GM23338 (cell line): ENCODE measurements around the gene HCFC2.

ENCODE experiments used
- CREB1 ChIP-seq: fragments of 250-450 bp; sonication (Bioruptor Pico); IDR thresholded peaks from 2 replicates; pipeline ENCODE4 v1.5.0; 2020; ENCODE audit warnings: low read depth, mild to moderate bottlenecking, moderate library complexity
- CTCF ChIP-seq, 2 experiments: fragments of 200-600 bp in 1 of 2; sonication (generic) in 1 of 2; conservative IDR thresholded peaks; 2 replicates each; pipeline versions ENCODE4 v1.5.1 to v1.6.1; 2016 to 2017; ENCODE audit warnings: antibody characterized with exemption in 2 of 2, low read depth in 2 of 2, mild to moderate bottlenecking in 2 of 2, moderate library complexity in 1 of 2
- EZH2 ChIP-seq: fragments of 200-600 bp; sonication (generic); IDR thresholded peaks from one replicate; pipeline ENCODE4 v1.8.0; 2017; ENCODE audit warnings: antibody characterized with exemption, mild to moderate bottlenecking, low read depth; ENCODE audit not compliant: unreplicated experiment
- EZH2phosphoT487 ChIP-seq: fragments of 200-600 bp; sonication (generic); IDR thresholded peaks from one replicate; pipeline ENCODE4 v1.8.1; 2018; ENCODE audit warnings: antibody characterized with exemption; ENCODE audit not compliant: unreplicated experiment
- POLR2AphosphoS5 ChIP-seq: IDR thresholded peaks from 2 replicates; pipeline ENCODE4 v1.6.1; 2016; ENCODE audit warnings: antibody characterized with exemption, low read depth
- ZNF114 ChIP-seq: fragments of 250-450 bp; sonication (Bioruptor Pico); IDR thresholded peaks from 2 replicates; pipeline ENCODE4 v1.5.0; 2020; ENCODE audit warnings: mild to moderate bottlenecking, moderate library complexity
- TF ChIP-seq, protein P1 (sequence below): IDR thresholded peaks from one replicate; pipeline ENCODE4 v1.6.1; 2018; ENCODE audit warnings: antibody characterized with exemption; ENCODE audit not compliant: unreplicated experiment

DNA sequence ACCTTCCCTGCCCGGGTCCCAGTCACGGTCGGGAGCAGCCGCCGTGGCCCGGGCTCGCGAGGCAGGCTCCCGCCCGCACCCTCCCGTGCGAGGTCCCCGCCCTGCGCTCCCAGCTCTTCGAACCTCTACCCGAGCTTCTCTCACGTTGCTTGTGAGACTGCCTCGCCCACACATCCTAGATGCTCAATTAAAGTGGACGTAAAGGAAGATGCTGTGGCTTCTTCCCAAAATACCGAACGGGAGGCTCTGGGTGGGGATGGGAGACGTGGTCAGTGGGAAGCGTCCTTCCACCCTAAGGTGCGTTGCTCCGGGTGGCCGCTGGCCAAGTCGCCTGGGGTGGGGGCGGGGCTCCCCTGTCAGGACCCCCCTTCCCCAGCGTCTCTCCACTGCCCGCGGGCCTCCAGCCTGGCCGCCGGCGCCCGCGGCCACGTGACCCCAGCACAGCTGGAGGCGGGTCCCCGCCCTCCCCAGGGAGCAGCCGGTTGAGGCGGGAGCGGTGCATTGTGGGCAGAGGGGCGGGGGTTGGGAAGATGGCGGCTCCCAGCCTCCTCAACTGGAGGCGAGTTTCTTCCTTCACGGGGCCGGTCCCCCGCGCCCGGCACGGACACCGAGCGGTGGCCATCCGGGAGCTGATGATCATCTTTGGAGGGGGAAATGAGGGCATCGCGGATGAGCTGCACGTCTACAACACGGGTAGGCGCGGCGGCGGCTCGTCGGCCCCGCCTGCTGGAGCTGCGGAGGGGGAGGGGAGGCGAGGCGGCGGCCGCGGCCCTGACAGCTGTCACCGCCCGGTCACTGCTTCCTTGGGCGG is at the start of gene HCFC2:
- TF ChIP-seq CTCF (conservative IDR thresholded peaks at IDR 0.05; ENCODE audit: low read depth in 2 of 2) (no peak), EZH2 (no peak), CREB1 (CRISPR knock-in tag) (0 out of 2 replicates have a peak, but pooled peaks have one; percentile 8), POLR2AphosphoS5 (peak; percentile 49; the same call in 1 of the 2 replicates), EZH2phosphoT487 (no peak), ZNF114 (CRISPR knock-in tag) (no peak)
- TF ChIP-seq, protein P1, sequence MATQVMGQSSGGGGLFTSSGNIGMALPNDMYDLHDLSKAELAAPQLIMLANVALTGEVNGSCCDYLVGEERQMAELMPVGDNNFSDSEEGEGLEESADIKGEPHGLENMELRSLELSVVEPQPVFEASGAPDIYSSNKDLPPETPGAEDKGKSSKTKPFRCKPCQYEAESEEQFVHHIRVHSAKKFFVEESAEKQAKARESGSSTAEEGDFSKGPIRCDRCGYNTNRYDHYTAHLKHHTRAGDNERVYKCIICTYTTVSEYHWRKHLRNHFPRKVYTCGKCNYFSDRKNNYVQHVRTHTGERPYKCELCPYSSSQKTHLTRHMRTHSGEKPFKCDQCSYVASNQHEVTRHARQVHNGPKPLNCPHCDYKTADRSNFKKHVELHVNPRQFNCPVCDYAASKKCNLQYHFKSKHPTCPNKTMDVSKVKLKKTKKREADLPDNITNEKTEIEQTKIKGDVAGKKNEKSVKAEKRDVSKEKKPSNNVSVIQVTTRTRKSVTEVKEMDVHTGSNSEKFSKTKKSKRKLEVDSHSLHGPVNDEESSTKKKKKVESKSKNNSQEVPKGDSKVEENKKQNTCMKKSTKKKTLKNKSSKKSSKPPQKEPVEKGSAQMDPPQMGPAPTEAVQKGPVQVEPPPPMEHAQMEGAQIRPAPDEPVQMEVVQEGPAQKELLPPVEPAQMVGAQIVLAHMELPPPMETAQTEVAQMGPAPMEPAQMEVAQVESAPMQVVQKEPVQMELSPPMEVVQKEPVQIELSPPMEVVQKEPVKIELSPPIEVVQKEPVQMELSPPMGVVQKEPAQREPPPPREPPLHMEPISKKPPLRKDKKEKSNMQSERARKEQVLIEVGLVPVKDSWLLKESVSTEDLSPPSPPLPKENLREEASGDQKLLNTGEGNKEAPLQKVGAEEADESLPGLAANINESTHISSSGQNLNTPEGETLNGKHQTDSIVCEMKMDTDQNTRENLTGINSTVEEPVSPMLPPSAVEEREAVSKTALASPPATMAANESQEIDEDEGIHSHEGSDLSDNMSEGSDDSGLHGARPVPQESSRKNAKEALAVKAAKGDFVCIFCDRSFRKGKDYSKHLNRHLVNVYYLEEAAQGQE, result no peak
